ENCODE measurements around the gene SRSF10. TPM values are rescaled to one million over a fixed set of nuclear protein-coding genes. Genes with fewer than 3 reads are reported as not detected.

SRSF10 gene
- total and polyA plus RNA-seq, 9 of the 15 experiments (the other 6 are each of a cell fraction or from before 2014, with no cell fraction given), result 154 to 264 (median 205) TPM

- TF ChIP-seq FOXK2 (conservative IDR thresholded peaks at IDR 0.05 in 1 of 2, IDR thresholded peaks at IDR 0.05 in 1 of 2; ENCODE audit: low read depth in 2 of 2), result peak; percentile 63 to 65; a peak in 2 of 4 replicates
- TF ChIP-seq ILF3 (IDR thresholded peaks at IDR 0.05; ENCODE audit: borderline replicate concordance), result no peak; the same call in 1 of the 2 replicates
- TF ChIP-seq MBD2 (IDR thresholded peaks at IDR 0.05; ENCODE audit: borderline replicate concordance, low read depth), result peak; percentile 87
- TF ChIP-seq E2F5 (CRISPR knock-in tag; IDR thresholded peaks at IDR 0.05), result peak; percentile 97; the same call in 1 of the 2 replicates
- peak; percentile 90 for TF ChIP-seq ZC3H4 (CRISPR knock-in tag; IDR thresholded peaks at IDR 0.05; ENCODE audit: borderline replicate concordance)
- TF ChIP-seq ETS1 (conservative IDR thresholded peaks at IDR 0.05; ENCODE audit: control insufficient read depth, low read depth, low read length), result peak; percentile 92
- peak; percentile 72; the same call in 1 of the 2 replicates for TF ChIP-seq SLC30A9 (CRISPR knock-in tag; IDR thresholded peaks at IDR 0.05)
- TF ChIP-seq NR2F6 (CRISPR knock-in tag; IDR thresholded peaks at IDR 0.05), result no peak
- TF ChIP-seq ZBTB11 (CRISPR knock-in tag; IDR thresholded peaks at IDR 0.05), result 0 out of 6 replicates have a peak, but pooled peaks of 2 of the 3 experiments have one; percentile 41 to 52
- peak; percentile 79 for TF ChIP-seq TAF1 (IDR thresholded peaks at IDR 0.05; ENCODE audit: control insufficient read depth, extremely low read depth, insufficient read depth, low read length, severe bottlenecking)
- no peak for TF ChIP-seq PTTG1 (tag; IDR thresholded peaks at IDR 0.05; ENCODE audit: low read depth)
- peak; percentile 84 for TF ChIP-seq TFAP4 (CRISPR knock-in tag; IDR thresholded peaks at IDR 0.05; ENCODE audit: borderline replicate concordance)
- TF ChIP-seq ZNF592 (IDR thresholded peaks at IDR 0.05), result peak; percentile 86; the same call in 1 of the 2 replicates
Observed at GRCh38 chr1:23979881-23980727, at the start of gene SRSF10 (continued).

Data from K562 (cell line).